Upper lobe of left lung (tissue), 6 donors: ENCODE results near the gene ACTL8. TPM values are rescaled to one million over a fixed set of nuclear protein-coding genes. Genes with fewer than 3 reads are reported as not detected.

ENCODE experiments used
- ATAC-seq, 2 donors: fragments of 200-7000 bp; cut with Tn5 transposase; one replicate each; pipeline ENCODE4 v1.9.1; 2022; ENCODE audit warnings: mild to moderate bottlenecking in 2 of 2, moderate library complexity in 2 of 2; ENCODE audit not compliant: low FRiP score in 2 of 2
- DNase-seq, 2 donors: peaks; one replicate each; pipeline ENCODE4 v3.0.0-alpha.2; 2019 to 2020
- H3K27ac ChIP-seq, 4 donors: fragments of 200-600 bp; sonication (generic); one replicate each; pipeline ENCODE4 v1.5.1; 2016 to 2019
- H3K27me3 ChIP-seq, 4 donors: fragments of 200-600 bp; sonication (generic); one replicate each; pipeline ENCODE4 v1.5.1; 2017 to 2019
- H3K36me3 ChIP-seq, 4 donors: fragments of 200-600 bp; sonication (generic); one replicate each; pipeline ENCODE4 v1.5.1; 2016 to 2019
- H3K4me1 ChIP-seq, 4 donors: fragments of 200-600 bp; sonication (generic); one replicate each; pipeline ENCODE4 v1.5.1; 2018 to 2019
- H3K4me3 ChIP-seq, 4 donors: fragments of 200-600 bp; sonication (generic); one replicate each; pipeline ENCODE4 v1.5.1; 2017 to 2019; ENCODE audit warnings: mild to moderate bottlenecking in 2 of 4, moderate library complexity in 1 of 4
- H3K9me3 ChIP-seq, 4 donors: fragments of 200-600 bp; sonication (generic); one replicate each; pipeline ENCODE4 v1.5.1; 2018 to 2019
- CTCF ChIP-seq, 6 experiments: fragments of 450-650 bp in 4 of 6; fragments of 200-600 bp in 2 of 6; sonication (generic) in 2 of 6; IDR thresholded peaks; one replicate each; pipeline ENCODE4 v1.5.1; 2016 to 2019; ENCODE audit warnings: antibody characterized with exemption in 6 of 6
- EP300 ChIP-seq, 4 donors: sonication (generic); formaldehyde crosslinking; IDR thresholded peaks; one replicate each; pipeline ENCODE4 v1.5.1; 2017; ENCODE audit warnings: antibody characterized with exemption in 4 of 4, control low read depth in 2 of 4
- POLR2A ChIP-seq, 4 donors: fragments of 450-650 bp; IDR thresholded peaks; one replicate each; pipeline ENCODE4 v1.5.1; 2016 to 2017; ENCODE audit warnings: antibody characterized with exemption in 4 of 4, mild to moderate bottlenecking in 2 of 4
- POLR2AphosphoS5 ChIP-seq, 2 donors: sonication (generic); formaldehyde crosslinking; IDR thresholded peaks; one replicate each; pipeline ENCODE4 v1.5.1; 2017; ENCODE audit warnings: antibody characterized with exemption in 2 of 2
- WGBS, 2 donors: methylation state at CpG; one replicate each; pipeline ENCODE4 v1.1.5; 2017 to 2018; 5-methylcytosine and 5-hydroxymethylcytosine counted together
- total RNA-seq, 6 donors: library from RNA; depleted of rRNA in 4 of 6; stranded (reverse); fragments of >200 nt in 4 of 6; gene quantifications; one replicate each; pipeline versions ENCODE4 v1.1.0 to v1.2.1, GENCODE V29; 2016 to 2021
- donor health status: DM: no; HTN: no; CAD: no; lungs with moderate emphysema.
- donor health status: DM: no; HTN: yes; CAD: no; lungs with severe emphysema.

The ACTL8 gene
- total RNA-seq, 6 donors from 2014 or later, result not detected

GRCh38 chr1:17873007-17873675 is 118.0 kb downstream of the ACTL8 start:
- Histone ChIP-seq H3K36me3 (no peaks in the 10 kb centered on the region), H3K27me3 (no peaks in the 10 kb centered on the region), H3K27ac (no peak overlapping the region), H3K4me3 (no peak overlapping the region), H3K9me3 (no peaks in the 10 kb centered on the region), H3K4me1 (no peaks in the 10 kb centered on the region)
- TF ChIP-seq CTCF (IDR thresholded peaks at IDR 0.05) (no peak), POLR2AphosphoS5 (IDR thresholded peaks at IDR 0.05) (no peak), EP300 (IDR thresholded peaks at IDR 0.05) (no peak), POLR2A (IDR thresholded peaks at IDR 0.05) (no peak)
- 58 to 85% methylated on average over 4 to 8 of the region's 8 CpGs for WGBS, 2 donors
- ATAC-seq (no peak), DNase-seq (no peak)

GRCh38 chr1:17874231-17874630 is 119.1 kb downstream of the ACTL8 start:
- H3K4me1 ChIP-seq, result no peaks in the 10 kb centered on the region
- ATAC-seq (peak in 1 of 2 donors; percentile 24), DNase-seq (no peak)
- WGBS, 2 donors, result 83 to 94% methylated on average over 1 of the region's 1 CpG
- no peak for TF ChIP-seq POLR2A (IDR thresholded peaks at IDR 0.05)
- no peak for TF ChIP-seq EP300 (IDR thresholded peaks at IDR 0.05)
- TF ChIP-seq CTCF (IDR thresholded peaks at IDR 0.05), result no peak
- TF ChIP-seq POLR2AphosphoS5 (IDR thresholded peaks at IDR 0.05), result no peak
- H3K27me3 ChIP-seq, result no peaks in the 10 kb centered on the region
- H3K4me3 ChIP-seq, result no peak overlapping the region
- no peak overlapping the region for H3K27ac ChIP-seq
- no peaks in the 10 kb centered on the region for H3K36me3 ChIP-seq
- no peaks in the 10 kb centered on the region for H3K9me3 ChIP-seq

- Histone ChIP-seq H3K36me3 (no peaks in the 10 kb centered on the region), H3K27ac (peak overlapping the region in 1 of 4 donors; percentile 26), H3K9me3 (no peaks in the 10 kb centered on the region), H3K27me3 (no peaks in the 10 kb centered on the region), H3K4me1 (no peaks in the 10 kb centered on the region), H3K4me3 (no peak overlapping the region)
- 13 to 18% methylated on average over 5 of the region's 5 CpGs for WGBS, 2 donors
- ATAC-seq, result no peak
- TF ChIP-seq EP300 (IDR thresholded peaks at IDR 0.05) (no peak), POLR2A (IDR thresholded peaks at IDR 0.05) (no peak), CTCF (IDR thresholded peaks at IDR 0.05) (no peak), POLR2AphosphoS5 (IDR thresholded peaks at IDR 0.05) (no peak)
- no peak for DNase-seq
These were observed 119.6 kb downstream of the ACTL8 start for GRCh38 chr1:17874710-17875109.

GRCh38 chr1:17875171-17875881 is 120.2 kb downstream of the ACTL8 start:
- WGBS, 2 donors, result 36 to 62% methylated on average over 4 to 5 of the region's 5 CpGs
- H3K9me3 ChIP-seq, result no peaks in the 10 kb centered on the region
- H3K4me3 ChIP-seq, result no peak overlapping the region
- TF ChIP-seq CTCF (IDR thresholded peaks at IDR 0.05) (no peak), POLR2A (IDR thresholded peaks at IDR 0.05) (no peak), EP300 (IDR thresholded peaks at IDR 0.05) (no peak), POLR2AphosphoS5 (IDR thresholded peaks at IDR 0.05) (no peak)
- DNase-seq (no peak), ATAC-seq (no peak)
- H3K27me3 ChIP-seq, result no peaks in the 10 kb centered on the region
- no peaks in the 10 kb centered on the region for H3K36me3 ChIP-seq
- no peaks in the 10 kb centered on the region for H3K4me1 ChIP-seq
- peak overlapping the region in 1 of 4 donors; percentile 26 for H3K27ac ChIP-seq
